Bone marrow (tissue), 2 donors: ENCODE measurements around the gene LUC7L.
"Not testable (repeated sequence)": the region's sequence is repeated elsewhere in the genome, so short reads cannot be mapped to it uniquely, and the experiment has no call there.

Source experiments
- DNase-seq, 2 donors: peaks; one replicate each; lab custom pipeline; 2025; lab: John Stamatoyannopoulos, UW

LUC7L gene

DNA sequence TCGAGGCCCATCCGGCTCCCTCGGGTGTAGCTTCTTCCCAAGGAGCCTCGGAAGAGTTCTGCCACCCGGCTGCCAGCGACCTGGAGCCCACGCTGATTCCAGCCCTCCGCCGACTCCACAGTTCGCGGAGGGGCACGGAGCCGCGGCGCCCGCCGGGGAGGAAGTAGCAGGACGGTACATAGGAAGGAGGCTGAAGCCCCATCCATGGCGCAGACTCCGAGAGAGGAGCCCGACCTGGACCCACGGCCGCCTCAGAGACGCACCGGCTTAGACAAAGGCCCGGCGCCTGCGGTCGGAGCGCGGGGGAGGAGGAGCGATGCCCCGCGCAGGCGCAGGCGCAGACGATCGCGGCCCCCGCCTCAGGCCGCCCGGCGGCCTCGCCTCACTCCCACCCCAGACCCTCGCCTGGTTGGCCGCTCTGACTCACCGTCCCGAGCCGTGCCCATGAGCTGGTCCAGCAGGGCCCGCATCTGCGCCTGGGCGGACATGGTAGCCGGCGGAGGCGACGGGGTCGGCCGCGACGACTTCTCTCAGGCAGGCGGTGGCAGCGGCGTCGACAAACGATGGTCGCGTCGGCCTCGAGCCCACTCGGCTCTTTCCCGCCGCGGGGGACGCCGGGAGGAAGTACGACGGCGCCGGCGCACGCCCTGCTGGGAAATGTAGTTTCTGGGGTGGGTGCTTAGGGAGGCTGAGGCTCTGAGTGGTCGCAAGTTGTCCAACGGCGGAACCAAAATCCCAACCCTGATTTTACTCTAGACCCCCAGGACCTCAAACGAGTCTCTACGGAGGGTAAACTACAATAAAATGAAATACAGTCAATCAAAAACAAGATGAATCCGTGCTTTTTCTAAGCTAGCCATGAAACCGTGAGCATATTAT is at the start of gene LUC7L:
Gene LUC7L (minus strand): TSS at position 598 of the 879 bp plus-strand sequence. CDS start 110 bp downstream, at position 488.
- DNase-seq: peak; percentile 71 to 75

DNA sequence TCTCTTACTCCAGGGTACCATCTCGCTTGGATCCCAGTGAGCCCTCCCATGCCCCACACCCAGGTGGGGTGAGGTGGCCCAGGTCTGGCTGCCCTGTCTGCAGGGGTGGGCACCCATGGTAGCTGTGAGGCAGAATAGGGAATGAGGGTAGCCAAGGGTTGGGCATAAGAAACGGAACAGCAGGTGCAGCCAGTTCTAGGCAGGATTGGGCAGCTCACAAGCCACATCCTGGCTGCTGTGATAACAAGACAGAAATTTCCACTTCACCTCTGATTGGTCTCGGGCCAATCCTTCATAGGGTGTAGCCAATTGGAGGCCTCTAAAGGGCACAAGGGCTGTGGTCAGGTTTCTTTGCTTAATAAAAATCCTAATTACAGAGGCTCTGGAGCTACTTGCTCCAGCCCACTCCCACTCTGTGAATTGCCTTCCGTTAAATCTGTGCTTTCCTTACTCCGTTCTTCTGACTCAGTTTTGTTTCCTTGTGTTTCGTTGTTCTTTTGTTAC is 49.7 kb upstream of the LUC7L start:
- no peak for DNase-seq

DNA sequence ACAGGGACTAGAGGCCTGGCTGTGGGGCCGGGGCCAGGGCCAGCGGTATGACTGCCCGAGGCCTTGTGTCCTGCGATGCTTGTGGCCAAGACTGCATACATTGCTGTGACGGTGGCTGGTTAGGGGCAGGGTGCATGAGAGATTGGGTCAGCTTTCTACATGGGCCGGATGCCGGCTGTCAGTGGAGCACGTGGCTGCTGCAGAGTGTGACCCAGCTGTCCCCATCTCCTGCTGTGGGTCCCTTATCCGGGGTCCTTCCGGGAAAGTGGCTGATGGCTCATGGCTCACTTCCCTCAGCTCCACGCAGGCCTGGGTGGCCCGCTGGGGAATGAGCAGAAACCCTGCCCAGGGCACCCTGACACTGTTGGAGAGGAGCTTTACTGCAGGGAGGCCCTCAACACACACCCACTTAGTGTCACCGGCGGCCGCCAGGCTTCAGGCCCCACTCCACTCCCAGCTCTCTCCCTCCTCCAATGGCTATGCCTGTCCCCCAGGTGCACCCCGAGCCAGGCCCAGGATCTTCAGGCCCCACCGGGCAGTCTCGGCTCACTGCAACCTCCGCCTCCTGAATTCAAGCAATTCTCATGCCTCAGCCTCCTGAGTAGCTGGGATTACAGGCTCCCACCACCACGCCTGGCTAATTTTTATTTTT is 47.3 kb upstream of the LUC7L start:
- DNase-seq: no peak

- DNase-seq: no peak
Observed at GRCh38 chr16:275786-276232, 46.6 kb upstream of the LUC7L start, which contains the start of gene RGS11. RGS11 (minus strand) TSS chr16:275944; CDS start chr16:275911, 33 bp downstream.

DNA sequence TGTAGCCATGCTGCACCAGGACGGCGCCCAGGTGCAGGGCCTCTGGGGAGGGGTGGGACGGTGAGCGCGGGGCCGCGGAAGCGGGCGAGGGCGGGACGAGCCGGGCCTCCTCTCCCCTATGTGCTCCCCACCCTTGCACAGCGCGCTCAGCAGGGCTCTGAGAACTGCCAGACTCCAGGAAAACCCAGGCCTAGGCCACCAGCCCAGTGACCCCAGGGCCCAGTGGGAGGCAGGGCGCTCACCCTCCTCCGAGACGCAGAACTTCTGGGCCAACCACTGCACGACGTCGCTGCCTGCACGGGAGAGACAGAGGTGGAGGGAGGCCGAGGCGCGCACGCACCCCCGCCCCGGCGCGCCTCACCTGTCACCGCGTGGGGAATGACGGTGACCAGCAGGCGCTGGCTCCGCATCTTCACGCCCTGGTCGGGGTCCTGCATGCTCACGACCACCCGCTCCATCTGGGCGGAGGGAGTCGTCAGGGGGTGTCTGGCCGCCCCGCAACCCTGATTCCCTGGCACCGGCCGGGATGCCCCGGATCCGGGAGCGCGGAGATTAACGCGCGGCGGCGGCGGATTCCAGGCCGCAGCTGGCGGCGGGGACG is 45.9 kb upstream of the LUC7L start:
- no peak for DNase-seq

DNA sequence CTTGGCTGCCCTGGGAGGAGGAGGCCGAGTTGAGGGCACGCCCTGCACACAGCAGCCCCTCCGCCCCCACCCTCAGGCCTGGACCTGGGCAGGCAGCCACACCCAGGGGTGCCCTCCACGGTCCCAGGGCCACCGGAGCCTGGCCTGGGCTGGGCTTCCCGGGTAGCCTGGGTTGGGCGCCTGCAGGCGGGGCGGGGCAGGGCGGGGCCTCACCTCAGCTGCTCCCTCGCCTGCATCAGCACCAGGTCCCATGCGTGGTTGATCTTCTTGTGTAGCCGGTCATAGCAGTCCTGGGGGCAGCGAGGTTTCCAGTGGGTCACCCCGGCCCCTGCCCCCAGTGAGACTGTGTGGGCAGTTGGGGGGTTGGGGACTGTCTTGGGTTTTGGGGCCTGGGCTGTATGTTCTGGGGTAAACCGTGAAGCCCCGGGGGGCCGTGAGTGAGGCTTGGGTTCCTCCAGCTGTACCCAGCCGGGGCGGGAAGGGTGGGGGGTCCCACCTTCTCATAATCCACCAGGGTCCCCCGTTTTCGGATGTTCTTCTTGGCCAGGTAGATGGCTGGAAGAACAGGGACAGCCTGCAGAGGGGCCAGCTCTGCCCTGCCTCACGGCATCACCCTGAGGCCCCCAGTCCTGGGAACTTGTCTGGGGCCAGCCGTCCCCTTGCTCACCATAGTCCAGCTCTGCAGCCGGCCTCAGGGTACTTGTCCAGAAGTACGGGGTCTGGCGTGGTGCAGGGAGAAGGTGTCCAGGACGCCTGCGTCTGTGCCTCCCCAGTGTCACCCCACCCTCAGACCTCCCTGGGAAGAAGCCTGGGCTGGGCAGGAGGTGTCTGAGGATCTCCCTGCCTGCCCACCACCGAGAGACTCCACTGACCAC is 44.5 kb upstream of the LUC7L start:
- no peak for DNase-seq

- DNase-seq: no peak
Observed at GRCh38 chr16:272633-273546, 43.6 kb upstream of the LUC7L start.

GRCh38 chr16:270381-271255 is 41.4 kb upstream of the LUC7L start:
- no peak for DNase-seq

- no peak for DNase-seq
Observed at GRCh38 chr16:269061-269796, 40.0 kb upstream of the LUC7L start.

DNA sequence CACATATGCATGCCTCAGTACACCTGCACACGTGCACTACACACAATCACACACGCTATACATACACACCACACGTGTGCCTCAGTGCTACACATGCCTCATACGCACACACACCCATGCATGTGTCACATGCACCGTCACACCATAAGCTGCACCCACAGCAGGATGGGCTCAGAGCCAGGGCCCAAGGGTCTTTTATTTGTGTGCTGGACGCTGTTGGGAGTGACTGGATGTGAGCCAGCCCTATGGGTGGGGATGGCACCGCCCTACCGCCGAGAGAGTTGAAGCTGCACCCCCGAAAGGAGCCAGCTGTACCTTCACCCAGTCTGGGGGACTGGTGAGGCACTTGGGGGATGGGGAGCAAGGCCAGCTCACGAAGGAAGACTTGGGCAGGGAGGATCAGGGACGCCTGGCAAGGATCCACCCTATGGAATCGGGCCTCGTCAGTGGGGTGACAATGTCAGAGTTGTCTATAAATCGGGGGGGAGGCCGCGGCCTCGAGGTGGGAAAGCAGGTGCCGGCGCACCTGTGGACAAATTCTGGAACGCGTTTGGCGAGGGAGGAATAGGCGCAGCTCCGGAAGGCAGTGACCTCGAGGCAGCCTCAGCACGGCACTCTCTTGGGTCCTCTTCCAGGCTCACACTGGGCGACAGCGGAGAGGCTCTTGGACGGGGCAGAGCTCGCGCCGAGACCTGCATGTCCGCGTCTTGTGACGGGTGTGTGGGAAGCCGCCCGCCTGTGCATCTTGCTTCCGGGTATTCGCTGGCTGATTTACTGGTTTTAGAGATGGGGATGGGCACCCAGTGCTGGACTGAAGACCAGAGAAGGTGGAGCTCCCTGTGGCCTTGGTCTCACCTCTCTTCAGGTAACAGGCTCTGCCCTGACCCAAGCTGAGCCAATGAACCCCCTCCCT is 39.1 kb upstream of the LUC7L start:
- DNase-seq: no peak

DNA sequence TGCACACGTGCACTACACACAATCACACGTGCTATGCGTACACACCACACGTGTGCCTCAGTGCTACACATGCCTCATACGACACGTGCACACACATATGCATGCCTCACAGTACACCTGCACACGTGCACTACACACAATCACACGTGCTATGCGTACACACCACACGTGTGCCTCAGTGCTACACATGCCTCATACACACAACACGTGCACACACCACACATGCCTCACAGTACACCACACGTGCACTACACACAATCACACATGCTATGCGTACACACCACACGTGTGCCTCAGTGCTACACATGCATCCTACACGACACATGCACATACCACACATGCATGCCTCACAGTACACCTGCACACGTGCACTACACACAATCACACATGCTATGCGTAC is 38.3 kb upstream of the LUC7L start:
- not testable (repeated sequence) for DNase-seq

DNA sequence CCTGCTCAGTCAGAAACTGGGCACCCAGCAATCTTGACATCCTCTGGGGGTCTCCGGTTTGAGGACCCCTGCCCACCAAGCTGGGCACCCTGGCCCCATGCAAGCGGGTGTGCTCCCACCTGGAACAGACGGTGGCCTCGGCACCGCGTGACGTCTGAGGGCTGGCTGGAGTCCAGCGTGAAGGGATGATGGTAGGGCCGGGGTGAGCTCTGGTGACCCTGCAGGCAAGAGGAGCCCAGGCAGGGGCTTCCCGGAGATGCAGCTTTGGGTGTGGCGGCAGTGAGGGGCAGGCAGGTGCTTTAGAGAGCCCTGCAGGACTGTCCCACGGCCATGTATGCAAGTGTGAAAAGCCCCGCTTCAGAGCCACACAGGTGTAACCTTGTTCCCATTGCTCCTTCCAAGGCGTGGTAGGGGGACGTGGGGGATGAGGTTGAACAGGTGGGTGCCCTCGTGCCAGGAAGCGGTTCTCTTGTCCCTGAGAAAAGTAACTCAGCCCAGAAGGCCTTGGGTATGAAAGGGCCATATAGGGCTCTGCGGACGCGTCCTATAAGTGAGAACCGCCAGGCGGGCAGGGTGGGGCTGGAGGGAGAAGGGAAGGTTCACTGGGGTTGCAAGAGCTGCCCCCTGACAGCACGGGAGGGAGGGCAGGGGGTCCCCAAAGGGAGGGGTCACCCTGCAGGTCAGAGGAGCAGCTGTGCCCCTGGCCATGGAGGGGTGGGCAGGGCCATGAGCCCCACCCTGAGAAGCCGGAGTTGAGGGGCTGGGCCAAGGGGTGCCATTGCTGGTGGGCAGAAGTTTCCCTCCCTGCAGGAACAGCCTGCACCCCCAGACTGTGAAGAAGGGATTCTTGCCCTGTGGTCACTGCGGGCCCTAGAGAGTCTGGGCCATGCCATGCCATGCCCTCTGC is 37.3 kb upstream of the LUC7L start:
- DNase-seq: no peak

DNA sequence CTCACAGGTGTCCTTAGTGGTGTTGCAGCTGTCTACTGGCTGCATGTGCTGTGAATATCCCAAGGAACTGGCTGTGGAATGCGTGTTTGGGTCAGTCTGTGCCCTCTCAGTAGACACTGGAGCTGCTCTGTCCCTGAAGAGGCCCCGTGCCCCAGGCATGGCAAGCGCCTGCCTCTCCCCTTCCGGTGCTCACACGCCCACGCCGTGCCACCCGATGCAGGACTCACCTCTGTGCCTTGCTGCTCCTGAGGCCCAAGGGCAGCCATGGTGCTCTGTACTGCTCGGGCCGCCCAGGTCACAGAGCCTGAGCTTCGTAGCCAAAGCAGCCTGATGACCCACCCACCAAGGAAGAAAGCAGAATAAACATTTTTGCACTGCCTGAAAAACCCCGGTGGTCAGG is 36.5 kb upstream of the LUC7L start:
- DNase-seq: no peak

- no peak for DNase-seq
Observed at GRCh38 chr16:265002-265529, 35.8 kb upstream of the LUC7L start.

GRCh38 chr16:264440-264951 is 35.2 kb upstream of the LUC7L start:
- DNase-seq: no peak

DNA sequence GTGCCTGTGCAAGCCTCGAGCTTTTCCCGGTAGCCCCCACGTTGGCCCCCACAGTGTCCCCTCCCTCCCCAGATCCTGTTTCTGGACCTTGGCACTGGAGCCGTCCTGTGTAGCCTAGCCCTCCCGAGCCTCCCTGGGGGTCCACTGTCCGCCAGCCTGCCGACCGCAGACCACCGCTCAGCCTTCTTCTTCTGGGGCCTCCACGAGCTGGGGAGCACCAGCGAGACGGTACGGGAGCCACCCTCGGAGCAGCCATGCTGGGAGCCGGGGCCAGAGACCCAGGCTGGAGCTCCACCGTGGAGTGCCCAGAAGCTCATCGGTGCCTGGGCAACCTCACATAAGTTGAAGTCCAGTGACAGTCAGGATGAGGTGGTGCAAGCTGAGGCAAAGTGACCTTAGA is 34.7 kb upstream of the LUC7L start:
- DNase-seq: no peak
